CD4-positive, alpha-beta T cell (primary cell): ENCODE measurements around the gene DNAJB6. TPM values are rescaled to one million over a fixed set of nuclear protein-coding genes. Genes with fewer than 3 reads are reported as not detected.
A peak's percentile ranks its signal among the peaks of the same experiment; 100 is the strongest.

Source experiments
- ATAC-seq: fragments of 200-7000 bp; cut with Tn5 transposase; one replicate; pipeline ENCODE4 v1.10.0; 2022; ENCODE audit warnings: mild to moderate bottlenecking; ENCODE audit not compliant: poor library complexity
- CTCF ChIA-PET: fragments of 350-600 bp; sonication (Branson Sonifier 250); formaldehyde crosslinking; loops from one replicate; lab custom pipeline; 2021; ENCODE audit warnings: antibody characterized with exemption, inconsistent platforms; lab: Charles Lee
- POLR2A ChIA-PET: fragments of 350-600 bp; sonication (Branson Sonifier 250); formaldehyde crosslinking; loops from one replicate; lab custom pipeline; 2021; ENCODE audit warnings: antibody characterized with exemption, inconsistent platforms; lab: Charles Lee
- DNase-seq, 14 experiments: peaks; one replicate each; pipeline ENCODE4 v3.0.0-alpha.2; 2013 to 2020; ENCODE audit warnings: mixed read lengths in 2 of 14
- H3K27ac ChIP-seq, 2 donors: one replicate each; pipeline versions ENCODE4 v1.5.1 to v1.7.0; 2013; ENCODE audit warnings: low read length in 2 of 2, low read depth in 1 of 2, mild to moderate bottlenecking in 1 of 2
- H3K27me3 ChIP-seq, 2 experiments: 1 replicate in 1 of 2; 2 replicates in 1 of 2; pipeline versions ENCODE4 v1.6.1 to v1.7.0; 2013; ENCODE audit warnings: low read length in 2 of 2, control low read depth in 1 of 2, mild to moderate bottlenecking in 1 of 2, moderate library complexity in 1 of 2; ENCODE audit not compliant: insufficient read depth in 2 of 2, control insufficient read depth in 1 of 2
- H3K36me3 ChIP-seq: one replicate; pipeline ENCODE4 v1.6.1; 2013; ENCODE audit warnings: low read length, control low read depth; ENCODE audit not compliant: insufficient read depth
- H3K4me1 ChIP-seq: one replicate; pipeline ENCODE4 v1.6.1; 2013; ENCODE audit warnings: low read length, control low read depth; ENCODE audit not compliant: insufficient read depth
- H3K4me3 ChIP-seq: one replicate; pipeline ENCODE4 v1.5.1; 2013; ENCODE audit warnings: mild to moderate bottlenecking, low read length, moderate library complexity
- H3K9me3 ChIP-seq, 2 experiments: 1 replicate in 1 of 2; 2 replicates in 1 of 2; pipeline versions ENCODE4 v1.6.1 to v1.7.0; 2013; ENCODE audit warnings: low read length in 2 of 2, mild to moderate bottlenecking in 2 of 2, control low read depth in 1 of 2, moderate library complexity in 1 of 2; ENCODE audit not compliant: control insufficient read depth in 1 of 2, insufficient read depth in 1 of 2
- H3K27ac Mint-ChIP-seq: one replicate; pipeline ENCODE4 v1.8.0; 2020; ENCODE audit warnings: mixed read lengths
- H3K27me3 Mint-ChIP-seq: one replicate; pipeline ENCODE4 v1.8.0; 2021; ENCODE audit warnings: mixed read lengths
- H3K36me3 Mint-ChIP-seq: one replicate; pipeline ENCODE4 v1.8.0; 2021; ENCODE audit warnings: low read depth, mixed read lengths
- H3K4me1 Mint-ChIP-seq: one replicate; pipeline ENCODE4 v1.8.0; 2021; ENCODE audit warnings: low read depth, mixed read lengths
- H3K4me3 Mint-ChIP-seq: one replicate; pipeline ENCODE4 v1.8.0; 2020; ENCODE audit warnings: mild to moderate bottlenecking, mixed read lengths
- H3K9me3 Mint-ChIP-seq: one replicate; pipeline ENCODE4 v1.8.0; 2020; ENCODE audit warnings: mixed read lengths
- CTCF ChIP-seq: fragments of 200-600 bp; IDR thresholded peaks from one replicate; pipeline ENCODE4 v1.8.0; 2022; ENCODE audit warnings: antibody characterized with exemption, mild to moderate bottlenecking
- intact Hi-C, 2 experiments: fragments of 100-400 bp; cut with DNase I in 1 of 2; cut with micrococcal nuclease in 1 of 2; formaldehyde crosslinking; loops; one replicate each; pipeline versions ENCODE4 v1.15.1 to v1.9.0; 2023 to 2025; cut with DNase I, micrococcal nuclease
- total RNA-seq, 174 experiments: library from RNA in 2 of 174; stranded (reverse) in 2 of 174; gene quantifications; one replicate each; pipeline ENCODE4 v1.2.3 and lab custom pipeline; 2021 to 2026

The DNAJB6 gene
- total RNA-seq, 2 experiments from 2014 or later = 232 to 242 TPM

- Mint-ChIP-seq H3K27me3 (no peaks in the 10 kb centered on the region), H3K4me3 (no peak overlapping the region), H3K27ac (no peak overlapping the region), H3K9me3 (no peaks in the 10 kb centered on the region), H3K36me3 (peaks cover 22% of the 10 kb centered on the region), H3K4me1 (peaks cover 22% of the 10 kb centered on the region)
- CTCF ChIA-PET = no interaction called here
- POLR2A ChIA-PET = no interaction called here
- intact Hi-C loops = no loop called here
- ATAC-seq = no peak
- Histone ChIP-seq H3K4me3 (no peak overlapping the region), H3K9me3 (peaks cover 0 to 8% of the 10 kb centered on the region in 2 experiments), H3K4me1 (peaks cover 7% of the 10 kb centered on the region), H3K27me3 (no peaks in the 10 kb centered on the region), H3K27ac (no peak overlapping the region), H3K36me3 (peaks cover 32% of the 10 kb centered on the region)
- no peak for TF ChIP-seq CTCF
- DNase-seq = no peak
These were observed 68.7 kb downstream of the DNAJB6 start for GRCh38 chr7:157405501-157405900.

- no peak for DNase-seq
- peaks cover 0 to 12% of the 10 kb centered on the region in 2 experiments for H3K9me3 ChIP-seq
- no peak overlapping the region for H3K27ac ChIP-seq
- CTCF ChIA-PET = no interaction called here
- H3K4me1 Mint-ChIP-seq = peaks cover 20% of the 10 kb centered on the region
- H3K36me3 ChIP-seq = peaks cover 30% of the 10 kb centered on the region
- H3K9me3 Mint-ChIP-seq = no peaks in the 10 kb centered on the region
- no peak for ATAC-seq
- no peak overlapping the region for H3K4me3 ChIP-seq
- intact Hi-C loops = no loop called here
- no peak overlapping the region for H3K4me3 Mint-ChIP-seq
- POLR2A ChIA-PET = no interaction called here
- H3K27ac Mint-ChIP-seq = no peak overlapping the region
- peaks cover 7% of the 10 kb centered on the region for H3K4me1 ChIP-seq
- H3K27me3 ChIP-seq = no peaks in the 10 kb centered on the region
- TF ChIP-seq CTCF = no peak
- H3K27me3 Mint-ChIP-seq = no peaks in the 10 kb centered on the region
- H3K36me3 Mint-ChIP-seq = peaks cover 17% of the 10 kb centered on the region
These were observed 69.4 kb downstream of the DNAJB6 start for GRCh38 chr7:157405914-157406810.

- Mint-ChIP-seq H3K9me3 (no peaks in the 10 kb centered on the region), H3K36me3 (peaks cover 16% of the 10 kb centered on the region), H3K27me3 (no peaks in the 10 kb centered on the region), H3K4me1 (peaks cover 22% of the 10 kb centered on the region), H3K4me3 (no peak overlapping the region), H3K27ac (no peak overlapping the region)
- Histone ChIP-seq H3K4me1 (peaks cover 13% of the 10 kb centered on the region), H3K27me3 (no peaks in the 10 kb centered on the region), H3K36me3 (peaks cover 26% of the 10 kb centered on the region), H3K27ac (no peak overlapping the region), H3K4me3 (no peak overlapping the region), H3K9me3 (peaks cover 0 to 12% of the 10 kb centered on the region in 2 experiments)
- TF ChIP-seq CTCF = no peak
- POLR2A ChIA-PET = no interaction called here
- CTCF ChIA-PET = no interaction called here
- intact Hi-C loops = no loop called here
- peak in 1 of 14 experiments; percentile 21 for DNase-seq
- no peak for ATAC-seq
These were observed 70.2 kb downstream of the DNAJB6 start for GRCh38 chr7:157406971-157407370.
